HG03457 (cell line): ENCODE results near the gene DCAF6.

Source experiments
- ATAC-seq: cut with Tn5 transposase; IDR thresholded peaks from one replicate; pipeline ENCODE4 v1.9.1; 2021; ENCODE audit warnings: moderate number of reproducible peaks; ENCODE audit not compliant: unreplicated experiment

The DCAF6 gene

DNA sequence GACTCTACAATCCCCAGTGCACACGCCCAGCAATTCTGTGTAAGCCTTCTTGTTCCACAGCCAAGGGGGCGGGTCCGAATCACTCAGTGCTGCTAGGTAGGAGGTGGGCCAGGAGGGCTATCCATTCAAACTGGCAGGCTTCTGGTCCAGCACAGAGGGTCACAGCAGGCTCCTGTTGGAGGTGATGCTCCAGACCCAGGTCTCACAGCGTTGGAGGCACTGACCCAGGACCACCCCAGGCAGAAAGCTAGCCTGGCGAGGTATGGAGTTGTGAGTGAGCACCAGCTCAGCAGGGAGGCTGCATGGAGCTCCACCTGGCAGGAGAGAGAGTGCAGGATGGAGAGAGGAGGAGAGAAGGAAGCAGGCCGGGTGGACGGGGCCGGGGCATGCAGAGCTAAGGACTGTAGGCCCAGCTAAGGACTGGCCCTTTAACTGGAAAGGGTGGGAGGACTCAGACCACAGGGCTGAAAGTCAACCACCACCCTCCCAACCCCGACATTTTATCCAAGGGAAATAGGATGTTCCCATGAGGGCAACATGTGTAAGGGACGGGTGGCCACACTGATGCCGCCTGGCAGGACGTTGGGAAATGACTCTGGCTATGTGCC lies 161.5 kb downstream of the DCAF6 start:
- no peak for ATAC-seq

- ATAC-seq, result no peak
Measured at GRCh38 chr1:168098534-168099320, 162.2 kb downstream of the DCAF6 start.

DNA sequence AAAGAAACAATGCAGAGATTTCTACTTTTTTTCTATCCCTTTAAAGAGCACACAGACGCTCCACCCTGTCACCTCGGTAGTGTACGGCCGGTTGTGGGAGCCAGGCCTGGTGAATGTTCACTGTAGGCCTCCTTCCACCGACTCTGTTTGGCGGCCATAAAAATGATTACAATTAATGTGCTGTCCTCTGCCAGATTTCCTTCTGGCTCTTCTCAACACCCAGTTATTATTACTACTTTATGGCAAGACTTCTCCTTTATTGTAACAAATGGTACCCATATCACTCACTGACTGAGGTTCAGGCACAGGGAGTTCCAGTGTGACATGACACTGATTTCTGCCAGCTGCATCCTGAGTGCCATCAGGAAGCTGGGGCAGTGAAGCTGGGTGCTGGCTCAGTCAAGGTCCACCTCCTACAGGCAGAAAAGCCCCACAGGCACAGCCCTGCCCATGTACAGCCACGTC lies 162.9 kb downstream of the DCAF6 start:
- ATAC-seq, result no peak

DNA sequence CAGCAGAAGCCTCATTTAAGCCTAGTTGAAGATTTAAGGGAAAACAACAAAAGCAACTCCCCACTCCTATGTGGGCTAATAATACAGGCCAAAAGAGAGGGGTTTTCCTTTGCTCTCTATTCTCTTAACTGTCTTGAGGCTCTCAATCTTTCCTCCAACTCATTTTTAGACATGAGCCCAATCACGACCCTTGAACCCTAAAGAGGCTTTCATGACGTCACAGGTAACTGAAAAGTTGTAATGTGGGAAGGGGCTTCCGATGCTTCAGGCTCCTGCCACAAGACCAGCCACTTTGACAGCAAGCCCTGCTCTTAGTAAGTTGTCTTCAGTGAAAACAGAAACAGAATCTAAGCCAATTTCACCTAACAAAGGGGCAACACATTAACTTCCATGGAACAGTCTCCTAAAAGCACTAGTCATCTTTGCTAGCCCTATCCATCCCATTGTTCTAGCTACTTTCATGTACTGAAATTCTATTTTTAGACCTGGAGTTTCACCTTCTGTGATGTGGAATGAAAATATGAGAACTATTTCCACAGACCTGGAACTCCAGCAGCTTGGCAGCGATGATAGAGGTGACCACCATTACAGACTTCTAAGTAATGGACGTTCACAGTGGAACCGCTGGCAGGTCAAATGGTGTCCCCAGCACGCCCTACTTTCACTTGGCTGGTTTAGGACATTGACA lies 164.0 kb downstream of the DCAF6 start:
- no peak for ATAC-seq

- ATAC-seq, result no peak
Measured at GRCh38 chr1:168101336-168101735, 164.9 kb downstream of the DCAF6 start.

DNA sequence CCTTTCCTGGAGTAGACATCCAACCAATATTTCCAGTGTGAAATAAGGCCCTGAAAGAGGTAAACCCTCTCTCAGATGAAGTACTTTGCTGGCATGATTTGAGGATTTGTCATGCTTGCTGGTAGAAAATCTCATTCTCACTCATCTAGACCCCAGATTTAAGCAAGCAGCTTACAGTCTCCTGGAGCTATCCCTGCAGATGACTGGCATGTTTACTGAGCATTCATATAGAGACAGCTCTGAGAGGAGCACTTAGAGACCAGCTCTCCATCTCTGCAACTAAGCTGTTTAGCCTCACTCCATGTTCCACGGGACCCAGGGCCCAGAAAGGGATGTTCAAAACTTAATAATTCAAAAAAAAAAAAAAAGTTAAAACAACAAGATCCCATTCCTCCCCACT lies 166.0 kb downstream of the DCAF6 start:
- no peak for ATAC-seq

DNA sequence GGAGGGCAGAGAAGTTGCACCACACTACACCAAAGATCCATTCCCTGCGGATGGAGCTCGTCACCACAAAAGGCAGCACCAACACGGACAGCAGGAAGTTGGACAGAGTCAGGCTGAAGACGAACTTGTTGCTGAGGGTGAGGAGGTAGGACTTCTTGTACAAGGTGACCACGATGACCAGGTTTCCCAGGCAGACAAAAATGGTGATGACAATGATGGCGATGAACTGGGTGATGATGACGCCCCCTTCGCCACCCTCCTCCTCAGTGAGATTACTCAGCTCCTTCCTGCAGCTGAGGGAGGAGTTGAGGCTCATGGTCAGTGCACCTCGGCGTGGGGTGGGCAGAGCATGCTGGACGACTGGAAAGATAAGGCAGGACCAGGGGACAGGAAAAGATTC lies 168.1 kb downstream of the DCAF6 start:
- no peak for ATAC-seq

DNA sequence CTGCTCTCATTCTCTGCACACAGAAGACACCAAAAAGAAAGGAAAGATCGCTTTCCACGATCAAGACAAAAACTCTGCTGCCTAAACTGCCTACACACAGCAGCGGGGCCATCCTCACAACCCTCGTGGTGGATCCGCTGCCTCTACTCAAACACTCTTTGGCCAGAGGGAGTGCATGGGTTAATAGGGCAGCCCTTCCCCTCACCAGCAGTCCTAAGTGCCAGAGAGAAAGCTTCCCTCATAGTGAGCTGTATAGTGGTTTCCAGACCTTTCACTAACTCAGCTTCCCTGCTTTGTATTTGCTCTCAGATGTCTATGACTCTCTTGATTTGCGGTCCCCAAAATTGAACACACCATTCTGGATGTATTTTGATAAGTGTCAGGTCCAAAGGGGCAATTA lies 169.4 kb downstream of the DCAF6 start:
- ATAC-seq, result no peak

- ATAC-seq, result no peak
Measured at GRCh38 chr1:168106274-168106673, 169.8 kb downstream of the DCAF6 start.

- no peak for ATAC-seq
Measured at GRCh38 chr1:168110896-168111545, 174.5 kb downstream of the DCAF6 start.

GRCh38 chr1:168112673-168113305 lies 176.3 kb downstream of the DCAF6 start:
- ATAC-seq, result no peak

DNA sequence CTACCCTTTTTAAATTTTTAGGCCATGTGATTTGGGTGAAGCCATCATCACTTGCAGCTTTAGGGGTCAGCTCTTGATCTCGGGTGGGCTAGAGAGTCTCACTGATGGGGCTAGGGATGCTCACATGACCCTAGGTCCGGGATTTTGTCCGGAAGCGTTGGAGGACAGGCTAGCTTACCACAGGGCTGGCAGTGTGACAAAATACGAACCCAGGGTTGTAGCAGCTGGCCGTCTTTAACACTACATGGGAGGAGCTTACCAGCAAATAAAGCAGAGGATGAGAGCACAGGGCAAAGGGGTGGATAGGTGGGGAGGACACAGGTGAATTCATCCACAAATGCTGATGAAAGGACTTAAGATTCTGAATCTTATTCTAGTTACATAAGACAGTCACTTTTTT lies 178.4 kb downstream of the DCAF6 start:
- no peak for ATAC-seq

DNA sequence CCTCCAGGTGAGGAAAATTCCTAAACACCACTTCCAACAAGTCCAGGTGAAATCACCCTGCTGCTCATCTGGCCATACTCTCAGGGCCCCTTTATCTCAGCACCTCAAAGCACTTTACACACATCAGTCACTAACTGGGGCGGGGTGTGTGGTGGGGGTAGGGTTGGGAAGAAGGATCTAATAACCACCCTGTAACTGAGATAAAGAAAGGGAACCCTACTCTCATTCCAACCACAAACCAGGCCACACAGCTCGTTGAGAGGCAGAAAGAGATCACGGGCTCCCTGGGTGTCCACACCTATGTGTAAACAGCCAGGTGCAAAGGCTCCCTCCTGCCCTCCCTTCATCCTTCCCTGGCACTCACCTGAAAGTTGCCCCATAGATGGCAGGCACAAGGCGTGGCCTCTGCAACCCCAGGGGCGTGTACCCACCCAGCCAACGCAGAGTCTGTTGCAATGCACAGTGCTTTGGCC lies 179.9 kb downstream of the DCAF6 start:
- ATAC-seq, result no peak

DNA sequence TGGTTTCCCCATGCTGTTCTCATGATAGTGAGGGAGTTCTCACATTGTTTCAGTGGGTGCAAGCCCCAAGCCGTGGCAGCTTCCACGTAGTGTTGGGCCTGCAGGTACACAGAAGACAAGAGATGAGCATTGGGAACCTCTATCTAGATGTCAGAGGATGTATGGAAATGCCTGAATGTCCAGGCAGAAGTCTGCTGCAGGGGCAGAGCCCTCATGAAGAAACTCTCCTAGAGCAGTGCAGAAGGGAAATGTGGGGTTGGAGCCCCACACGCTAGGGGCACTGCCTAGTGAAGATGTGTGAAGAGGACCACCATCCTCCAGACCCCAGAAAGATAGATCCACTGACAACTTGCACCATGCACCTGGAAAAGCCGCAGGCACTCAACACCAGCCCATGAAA lies 183.3 kb downstream of the DCAF6 start:
- no peak for ATAC-seq

- ATAC-seq, result no peak
Measured at GRCh38 chr1:168121401-168122011, 185.0 kb downstream of the DCAF6 start.

DNA sequence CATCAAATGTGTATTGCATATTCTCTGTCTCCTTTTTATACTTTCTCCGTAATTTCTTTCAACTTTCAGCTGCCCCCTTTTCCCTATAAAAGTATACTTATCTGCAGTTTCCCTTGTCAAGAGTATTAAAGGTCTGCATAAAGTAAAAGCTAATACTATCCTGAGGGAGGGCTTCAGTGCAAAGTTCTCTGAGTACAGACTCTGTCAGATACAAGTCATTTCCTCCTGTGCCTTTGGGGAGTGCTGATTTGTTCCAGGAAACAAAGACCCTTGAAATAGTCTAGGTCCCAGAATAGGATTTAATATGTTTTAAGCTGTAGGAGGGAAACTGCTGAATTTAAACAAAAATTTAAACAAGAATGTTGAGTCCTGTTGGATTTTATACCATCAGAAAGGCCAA lies 188.6 kb downstream of the DCAF6 start:
- no peak for ATAC-seq
